Muscle of leg (tissue), 11 donors: ENCODE measurements around the gene HES4. TPM values are rescaled to one million over a fixed set of nuclear protein-coding genes. Genes with fewer than 3 reads are reported as not detected.
"Not testable (repeated sequence)": the region's sequence is repeated elsewhere in the genome, so short reads cannot be mapped to it uniquely, and the experiment has no call there.

ENCODE experiments used
- DNase-seq: peaks from one replicate; pipeline ENCODE4 v3.0.0; 2013
- H3K27ac ChIP-seq: one replicate; pipeline ENCODE4 v1.5.1; 2013; ENCODE audit warnings: mild to moderate bottlenecking, low read length, control low read depth
- H3K27me3 ChIP-seq: one replicate; pipeline ENCODE4 v1.6.1; 2013; ENCODE audit warnings: low read length; ENCODE audit not compliant: control insufficient read depth, insufficient read depth
- H3K36me3 ChIP-seq: one replicate; pipeline ENCODE4 v1.6.1; 2013; ENCODE audit warnings: low read length; ENCODE audit not compliant: control insufficient read depth, insufficient read depth
- H3K4me1 ChIP-seq: one replicate; pipeline ENCODE4 v1.6.1; 2013; ENCODE audit warnings: low read length; ENCODE audit not compliant: control insufficient read depth, insufficient read depth
- H3K4me3 ChIP-seq: one replicate; pipeline ENCODE4 v1.5.1; 2013; ENCODE audit warnings: low read length, control low read depth
- H3K9me3 ChIP-seq: replicated peaks from 2 replicates; pipeline ENCODE4 v1.6.1; 2013; ENCODE audit warnings: low read depth, low read length; ENCODE audit not compliant: control insufficient read depth
- WGBS: methylation state at CpG from one replicate; pipeline ENCODE4 v1.1.5; 2013; ENCODE audit warnings: missing lambda C conversion rate; ENCODE audit not compliant: insufficient coverage; 5-methylcytosine and 5-hydroxymethylcytosine counted together
- polyA plus RNA-seq, 8 donors: library from polyadenylated mRNA; unstranded; fragments of 120-200 nt; gene quantifications; one replicate each; pipeline versions ENCODE4 v1.2.1 to v1.2.3, GENCODE V29; 2013; ENCODE audit warnings: inconsistent platforms in 1 of 8, low replicate concordance in 1 of 8; ENCODE audit not compliant: insufficient read length in 8 of 8, insufficient read depth in 1 of 8
- total RNA-seq: library from RNA; stranded (reverse); fragments of 120-200 nt; gene quantifications from one replicate; pipeline ENCODE4 v1.2.4, GENCODE V29; 2013

The HES4 gene
- total and polyA plus RNA-seq, 9 donors, result 14.4 to 39.4 (median 19.5) TPM

GRCh38 chr1:998995-999724 is 737 bp downstream of the HES4 start:
- peak; percentile 66 for DNase-seq
- H3K9me3 ChIP-seq, result no peaks in the 10 kb centered on the region
- peaks cover 7% of the 10 kb centered on the region for H3K36me3 ChIP-seq
- under 1% methylated on average over 86 of the region's 86 CpGs for WGBS
- H3K4me3 ChIP-seq, result peak overlapping the region; percentile 74
- peaks cover 41% of the 10 kb centered on the region for H3K27me3 ChIP-seq
- peak overlapping the region; percentile 65 for H3K27ac ChIP-seq
- peaks cover 45% of the 10 kb centered on the region for H3K4me1 ChIP-seq

- peak; percentile 70 for DNase-seq
- Histone ChIP-seq H3K27ac (no peak overlapping the region), H3K27me3 (peaks cover 41% of the 10 kb centered on the region)
These were observed 1.2 kb downstream of the HES4 start for GRCh38 chr1:998745-998994.

GRCh38 chr1:997993-998744 is 1.7 kb downstream of the HES4 start:
- Histone ChIP-seq H3K9me3 (no peaks in the 10 kb centered on the region), H3K4me3 (peak overlapping the region; percentile 36), H3K4me1 (peaks cover 36% of the 10 kb centered on the region), H3K27ac (no peak overlapping the region), H3K36me3 (peaks cover 3% of the 10 kb centered on the region), H3K27me3 (peaks cover 41% of the 10 kb centered on the region)
- DNase-seq, result no peak
- WGBS, result 11% methylated on average over 73 of the region's 75 CpGs

More at GRCh38 chr1:998745-998994, 1.2 kb downstream of the HES4 start:
- Histone ChIP-seq H3K9me3 (no peaks in the 10 kb centered on the region), H3K4me3 (peak overlapping the region; percentile 43), H3K36me3 (peaks cover 7% of the 10 kb centered on the region), H3K4me1 (peaks cover 41% of the 10 kb centered on the region)
- WGBS, result 0% methylated on average over 7 of the region's 27 CpGs

DNA sequence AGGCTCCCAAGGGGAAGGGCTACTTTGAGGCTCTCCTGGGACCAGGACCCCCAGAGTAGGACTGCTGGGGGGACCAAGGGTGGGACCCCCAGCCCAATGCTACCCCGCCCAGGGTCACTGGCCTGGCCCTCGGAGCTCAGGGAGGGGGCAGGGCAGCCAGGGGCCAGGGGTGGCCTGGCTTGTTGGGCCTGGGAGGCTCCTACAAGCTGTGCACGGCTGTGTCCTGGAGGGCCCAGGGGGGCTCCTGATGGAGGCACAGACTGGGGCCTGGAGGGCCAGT is 2.2 kb downstream of the HES4 start:
- no peak overlapping the region for H3K4me3 ChIP-seq
- 57% methylated on average over 3 of the region's 3 CpGs for WGBS
- peaks cover 31% of the 10 kb centered on the region for H3K4me1 ChIP-seq
- H3K36me3 ChIP-seq, result no peaks in the 10 kb centered on the region
- H3K9me3 ChIP-seq, result no peaks in the 10 kb centered on the region
- H3K27me3 ChIP-seq, result peaks cover 39% of the 10 kb centered on the region
- no peak for DNase-seq
- H3K27ac ChIP-seq, result no peak overlapping the region

- Histone ChIP-seq H3K27ac (no peak overlapping the region), H3K36me3 (no peaks in the 10 kb centered on the region), H3K27me3 (peaks cover 39% of the 10 kb centered on the region), H3K4me1 (peaks cover 29% of the 10 kb centered on the region), H3K9me3 (peaks cover 2% of the 10 kb centered on the region), H3K4me3 (no peak overlapping the region)
- 49% methylated on average over 18 of the region's 24 CpGs for WGBS
- DNase-seq, result no peak
These were observed 2.8 kb downstream of the HES4 start for GRCh38 chr1:996851-997712.

GRCh38 chr1:995665-996633 is 3.9 kb downstream of the HES4 start:
- no peaks in the 10 kb centered on the region for H3K36me3 ChIP-seq
- WGBS, result 25% methylated on average over 15 of the region's 30 CpGs
- no peak overlapping the region for H3K4me3 ChIP-seq
- H3K9me3 ChIP-seq, result peaks cover 5% of the 10 kb centered on the region
- H3K4me1 ChIP-seq, result peaks cover 22% of the 10 kb centered on the region
- no peak overlapping the region for H3K27ac ChIP-seq
- peaks cover 37% of the 10 kb centered on the region for H3K27me3 ChIP-seq
- no peak for DNase-seq

GRCh38 chr1:994546-994945 is 5.4 kb downstream of the HES4 start:
- DNase-seq, H3K9me3 ChIP-seq, H3K36me3 ChIP-seq, H3K27ac ChIP-seq, H3K4me3 ChIP-seq: not testable (repeated sequence)
- WGBS, result 86% methylated on average over 5 of the region's 6 CpGs
- H3K27me3 ChIP-seq, result peaks cover 38% of the 10 kb centered on the region
- H3K4me1 ChIP-seq, result peaks cover 15% of the 10 kb centered on the region

GRCh38 chr1:993379-993995 is 6.4 kb downstream of the HES4 start:
- WGBS, result 54% methylated on average over 2 of the region's 15 CpGs
- Histone ChIP-seq H3K27ac (no peak overlapping the region), H3K27me3 (peaks cover 35% of the 10 kb centered on the region), H3K4me1 (peaks cover 13% of the 10 kb centered on the region), H3K36me3 (no peaks in the 10 kb centered on the region), H3K9me3 (peaks cover 5% of the 10 kb centered on the region), H3K4me3 (no peak overlapping the region)
- DNase-seq, result no peak

DNA sequence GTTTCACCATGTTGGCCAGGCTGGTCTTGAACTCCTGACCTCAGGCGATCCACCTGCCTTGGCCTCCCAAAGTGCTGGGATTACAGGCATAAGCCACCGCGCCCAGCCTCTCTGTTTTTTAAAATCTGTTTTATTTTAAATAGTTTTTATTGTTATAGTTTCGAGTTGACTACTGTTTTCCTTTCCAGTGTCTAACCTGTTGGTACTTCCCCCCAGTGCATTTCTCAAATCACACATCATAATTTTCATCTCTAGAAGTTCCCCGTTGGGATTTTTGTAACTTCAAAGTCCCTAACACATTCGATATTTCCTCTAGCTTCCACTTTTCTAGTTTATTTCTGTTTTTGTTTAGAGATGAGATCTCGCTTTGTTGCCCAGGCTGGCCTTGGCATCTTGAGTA is 7.5 kb downstream of the HES4 start:
- WGBS, result no CpG with 5 or more reads among the region's 7 CpGs
- H3K4me3 ChIP-seq, result no peak overlapping the region
- no peak for DNase-seq

More for the DNA sequence above, 7.5 kb downstream of the HES4 start:
- Histone ChIP-seq H3K27me3 (peaks cover 26% of the 10 kb centered on the region), H3K9me3 (peaks cover 5% of the 10 kb centered on the region), H3K4me1 (peaks cover 2% of the 10 kb centered on the region), H3K36me3 (no peaks in the 10 kb centered on the region), H3K27ac (no peak overlapping the region)
